Right lobe of liver (tissue), 6 donors: Measurements from ENCODE around the gene LIFR. TPM values are rescaled to one million over a fixed set of nuclear protein-coding genes. Genes with fewer than 3 reads are reported as not detected.
A peak's percentile ranks its signal among the peaks of the same experiment; 100 is the strongest.

Experiments used
- ATAC-seq, 4 donors: fragments of 200-7000 bp; cut with Tn5 transposase; one replicate each; pipeline ENCODE4 v1.9.1; 2020; ENCODE audit warnings: mild to moderate bottlenecking in 4 of 4, moderate library complexity in 4 of 4
- DNase-seq, 3 donors: peaks; one replicate each; pipeline ENCODE4 v3.0.0-alpha.2; 2020
- H3K27ac ChIP-seq, 3 donors: fragments of 200-600 bp; one replicate each; pipeline ENCODE4 v1.8.0; 2022
- H3K27me3 ChIP-seq, 2 donors: fragments of 200-600 bp; one replicate each; pipeline ENCODE4 v1.8.0; 2022
- H3K36me3 ChIP-seq, 4 donors: fragments of 200-600 bp; sonication (generic) in 1 of 4; one replicate each; pipeline versions ENCODE4 v1.5.1 to v1.8.0; 2017 to 2022; ENCODE audit warnings: control low read depth in 1 of 4
- H3K4me1 ChIP-seq, 4 donors: fragments of 200-600 bp; sonication (generic) in 1 of 4; one replicate each; pipeline versions ENCODE4 v1.5.1 to v1.8.0; 2017 to 2022; ENCODE audit warnings: control low read depth in 1 of 4
- H3K4me3 ChIP-seq, 3 donors: fragments of 200-600 bp; one replicate each; pipeline ENCODE4 v1.8.0; 2022
- H3K9me3 ChIP-seq, 4 donors: fragments of 200-600 bp; sonication (generic) in 1 of 4; one replicate each; pipeline versions ENCODE4 v1.5.1 to v1.8.0; 2017 to 2022; ENCODE audit warnings: control low read depth in 1 of 4
- POLR2A ChIP-seq: fragments of 450-650 bp; IDR thresholded peaks from one replicate; pipeline ENCODE4 v1.6.1; 2017; ENCODE audit warnings: antibody characterized with exemption, mild to moderate bottlenecking
- WGBS: methylation state at CpG from one replicate; pipeline ENCODE4 v1.1.6; 2018; ENCODE audit warnings: low coverage, low lambda C conversion rate; ENCODE audit not compliant: insufficient coverage; ENCODE audit errors: missing lambda C conversion rate; 5-methylcytosine and 5-hydroxymethylcytosine counted together
- intact Hi-C, 2 donors: fragments of 100-400 bp; cut with DNase I; formaldehyde crosslinking; loops; one replicate each; pipeline versions ENCODE4 v1.11.2 to v1.14.1; 2022
- total RNA-seq, 6 experiments: library from RNA; depleted of rRNA in 2 of 6; stranded (reverse); fragments of >200 nt in 2 of 6; fragmentation: NEBNext Ultra II Directional in 3 of 6; extraction: Animal tissue kit (Norgen Biotek cat#: 25700) in 3 of 6; gene quantifications; one replicate each; pipeline versions ENCODE4 v1.1.0 to v1.2.4, GENCODE V29; 2016 to 2023
- TF ChIP-seq, protein P1 (sequence below), 4 donors: fragments of 200-600 bp in 3 of 4; fragments of 450-650 bp in 1 of 4; IDR thresholded peaks; one replicate each; pipeline versions ENCODE4 v1.5.1 to v1.8.0; 2016 to 2022; ENCODE audit warnings: antibody characterized with exemption in 4 of 4, mild to moderate bottlenecking in 2 of 4
- donor health status: DM: no; HTN: yes; CAD: no.
- donor health status: DM: no; HTN: no; CAD: no.
- donor health status: DM: no; HTN: no; CAD: no.
- donor health status: DM: no; HTN: yes; CAD: no.
- donor health status: DM: no; HTN: yes; CAD: no.

Gene LIFR
- total RNA-seq, 6 experiments from 2014 or later = 14.3 to 52.1 (median 28.2) TPM

DNA sequence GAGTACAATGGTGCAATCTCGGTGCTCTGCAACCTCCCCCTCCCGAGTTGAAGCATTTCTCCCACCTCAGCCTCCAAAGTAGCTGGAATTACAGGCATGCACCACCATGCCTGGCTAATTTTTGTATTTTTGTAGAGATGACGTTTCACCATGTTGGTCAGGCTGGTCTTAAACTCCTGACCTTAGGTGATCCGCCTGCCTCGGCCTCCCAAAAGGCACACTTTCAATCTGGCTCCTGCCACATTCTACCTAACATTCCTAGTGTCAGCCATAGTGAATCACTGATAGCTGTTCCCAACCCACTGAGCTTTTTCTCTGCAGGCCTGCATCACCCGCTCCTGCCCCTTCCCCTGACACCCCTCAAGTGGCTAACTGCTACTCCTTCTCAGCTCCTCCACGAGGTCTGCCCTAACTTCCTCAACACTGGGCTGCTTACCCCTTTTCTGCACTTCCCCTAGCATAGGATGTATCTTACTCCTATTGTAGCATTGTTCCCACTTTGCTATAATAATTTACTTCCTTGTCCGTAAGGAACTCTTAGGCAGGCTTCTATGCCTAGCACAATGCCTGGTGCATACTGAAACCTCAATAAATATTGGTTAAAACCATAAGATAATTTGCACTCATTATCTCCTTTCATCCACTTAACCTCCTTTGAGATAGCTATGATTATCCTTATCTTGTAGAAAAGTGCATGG lies 42.0 kb upstream of the LIFR start:
- DNase-seq (no peak), ATAC-seq (no peak)
- Histone ChIP-seq H3K9me3 (no peaks in the 10 kb centered on the region), H3K27ac (no peak overlapping the region), H3K36me3 (no peaks in the 10 kb centered on the region), H3K4me3 (no peak overlapping the region), H3K27me3 (no peaks in the 10 kb centered on the region), H3K4me1 (no peaks in the 10 kb centered on the region)
- no peak for TF ChIP-seq POLR2A
- TF ChIP-seq, protein P1, sequence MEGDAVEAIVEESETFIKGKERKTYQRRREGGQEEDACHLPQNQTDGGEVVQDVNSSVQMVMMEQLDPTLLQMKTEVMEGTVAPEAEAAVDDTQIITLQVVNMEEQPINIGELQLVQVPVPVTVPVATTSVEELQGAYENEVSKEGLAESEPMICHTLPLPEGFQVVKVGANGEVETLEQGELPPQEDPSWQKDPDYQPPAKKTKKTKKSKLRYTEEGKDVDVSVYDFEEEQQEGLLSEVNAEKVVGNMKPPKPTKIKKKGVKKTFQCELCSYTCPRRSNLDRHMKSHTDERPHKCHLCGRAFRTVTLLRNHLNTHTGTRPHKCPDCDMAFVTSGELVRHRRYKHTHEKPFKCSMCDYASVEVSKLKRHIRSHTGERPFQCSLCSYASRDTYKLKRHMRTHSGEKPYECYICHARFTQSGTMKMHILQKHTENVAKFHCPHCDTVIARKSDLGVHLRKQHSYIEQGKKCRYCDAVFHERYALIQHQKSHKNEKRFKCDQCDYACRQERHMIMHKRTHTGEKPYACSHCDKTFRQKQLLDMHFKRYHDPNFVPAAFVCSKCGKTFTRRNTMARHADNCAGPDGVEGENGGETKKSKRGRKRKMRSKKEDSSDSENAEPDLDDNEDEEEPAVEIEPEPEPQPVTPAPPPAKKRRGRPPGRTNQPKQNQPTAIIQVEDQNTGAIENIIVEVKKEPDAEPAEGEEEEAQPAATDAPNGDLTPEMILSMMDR (IDR thresholded peaks at IDR 0.05) = no peak
- 69% methylated on average over 8 of the region's 8 CpGs for WGBS
- intact Hi-C loops = no loop called here

DNA sequence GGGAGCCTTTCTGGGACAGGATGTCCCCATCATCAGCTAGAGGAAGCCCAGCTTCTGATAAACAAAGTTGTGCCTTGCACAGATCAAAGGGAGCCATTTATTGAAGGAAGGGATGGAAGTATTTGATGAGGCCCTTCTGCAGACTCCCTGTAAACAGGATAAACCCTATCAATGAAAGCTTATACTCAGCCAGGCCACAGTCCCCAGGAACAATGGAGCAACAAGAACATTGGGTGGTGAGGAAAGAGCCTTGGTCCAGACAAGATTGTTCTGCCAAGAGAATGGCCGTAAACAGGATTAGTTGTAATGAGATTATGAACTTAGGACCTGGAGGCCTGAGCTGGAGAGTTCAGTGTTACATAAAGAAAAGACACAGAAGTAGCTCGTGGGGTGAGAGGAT lies 40.5 kb upstream of the LIFR start:
- no peak for DNase-seq
- Histone ChIP-seq H3K27ac (no peak overlapping the region), H3K36me3 (no peaks in the 10 kb centered on the region), H3K27me3 (no peaks in the 10 kb centered on the region), H3K9me3 (no peaks in the 10 kb centered on the region), H3K4me1 (no peaks in the 10 kb centered on the region), H3K4me3 (no peak overlapping the region)
- TF ChIP-seq, protein P1 (IDR thresholded peaks at IDR 0.05) = no peak
- TF ChIP-seq POLR2A = no peak
- WGBS = 71% methylated on average over 2 of the region's 2 CpGs
- ATAC-seq = peak; percentile 54 to 82 (median 58)
- intact Hi-C loops = no loop called here

DNA sequence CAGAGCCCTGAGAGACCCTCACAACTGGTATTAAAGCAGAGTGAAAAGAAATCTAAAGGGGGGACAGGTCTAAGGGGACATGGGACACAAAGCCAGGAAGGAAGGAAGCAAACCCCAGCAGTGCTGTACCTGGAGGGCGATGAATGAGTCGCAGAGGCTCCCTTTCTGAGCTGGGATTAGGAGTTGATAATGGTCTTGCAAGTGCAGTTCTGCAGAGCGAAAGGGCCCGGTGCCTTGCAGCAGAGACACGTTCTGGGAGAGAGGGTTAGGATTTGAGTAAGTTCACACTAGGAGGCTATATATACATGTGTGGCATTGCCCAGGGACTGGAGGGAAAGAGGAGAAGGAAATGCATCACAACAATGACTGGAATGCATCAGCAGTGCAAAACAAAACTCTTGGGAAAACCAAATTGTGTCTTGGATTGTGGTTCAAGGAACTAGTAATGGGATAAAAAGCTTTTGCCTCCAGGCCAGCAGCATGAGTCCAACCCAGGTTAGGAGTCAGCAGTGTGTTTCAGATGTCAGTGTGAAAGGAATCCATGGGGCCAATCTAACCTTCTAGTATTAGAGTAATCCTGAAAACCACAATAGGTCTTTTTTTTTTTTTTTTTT lies 38.8 kb upstream of the LIFR start:
- 40% methylated on average over 2 of the region's 5 CpGs for WGBS
- no peak for ATAC-seq
- H3K9me3 ChIP-seq = no peaks in the 10 kb centered on the region
- no peaks in the 10 kb centered on the region for H3K4me1 ChIP-seq
- no peaks in the 10 kb centered on the region for H3K36me3 ChIP-seq
- no peak for TF ChIP-seq POLR2A
- TF ChIP-seq, protein P1 (IDR thresholded peaks at IDR 0.05) = no peak
- DNase-seq = no peak
- no peaks in the 10 kb centered on the region for H3K27me3 ChIP-seq
- no peak overlapping the region for H3K27ac ChIP-seq
- H3K4me3 ChIP-seq = no peak overlapping the region
- intact Hi-C loops = no loop called here

DNA sequence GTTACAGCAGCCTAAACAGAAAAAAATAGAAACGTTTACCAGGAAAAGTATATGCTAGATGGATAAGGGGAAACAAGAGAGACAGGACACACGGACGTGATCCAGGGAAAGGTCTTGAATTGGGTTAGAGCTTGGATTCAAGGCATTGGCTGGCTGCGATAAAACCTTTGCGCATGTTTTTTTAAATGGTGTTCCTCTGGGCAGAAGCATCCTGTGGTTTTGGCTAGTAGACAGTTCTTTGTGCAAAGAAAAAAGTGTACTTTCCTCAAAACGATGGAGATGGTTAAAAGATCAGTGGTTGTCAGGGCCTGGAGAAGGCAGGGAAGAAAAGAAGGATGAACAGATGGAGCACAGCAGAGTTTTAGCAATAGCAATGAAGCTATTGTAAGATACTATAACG lies 37.5 kb upstream of the LIFR start:
- H3K36me3 ChIP-seq = no peaks in the 10 kb centered on the region
- no peaks in the 10 kb centered on the region for H3K4me1 ChIP-seq
- WGBS = 57% methylated on average over 7 of the region's 7 CpGs
- intact Hi-C loops = no loop called here
- TF ChIP-seq, protein P1 (IDR thresholded peaks at IDR 0.05) = no peak
- H3K27ac ChIP-seq = no peak overlapping the region
- H3K27me3 ChIP-seq = no peaks in the 10 kb centered on the region
- DNase-seq (no peak), ATAC-seq (no peak)
- no peak overlapping the region for H3K4me3 ChIP-seq
- H3K9me3 ChIP-seq = no peaks in the 10 kb centered on the region
